COR-L47 (cell line): Measurements from ENCODE around the gene RCOR3.
A peak's percentile ranks its signal among the peaks of the same experiment; 100 is the strongest.
"Not testable (repeated sequence)": the region's sequence is repeated elsewhere in the genome, so short reads cannot be mapped to it uniquely, and the experiment has no call there.

ENCODE experiments used
- DNase-seq: peaks from one replicate; lab custom pipeline; 2025; lab: John Stamatoyannopoulos, UW

RCOR3 gene

DNA sequence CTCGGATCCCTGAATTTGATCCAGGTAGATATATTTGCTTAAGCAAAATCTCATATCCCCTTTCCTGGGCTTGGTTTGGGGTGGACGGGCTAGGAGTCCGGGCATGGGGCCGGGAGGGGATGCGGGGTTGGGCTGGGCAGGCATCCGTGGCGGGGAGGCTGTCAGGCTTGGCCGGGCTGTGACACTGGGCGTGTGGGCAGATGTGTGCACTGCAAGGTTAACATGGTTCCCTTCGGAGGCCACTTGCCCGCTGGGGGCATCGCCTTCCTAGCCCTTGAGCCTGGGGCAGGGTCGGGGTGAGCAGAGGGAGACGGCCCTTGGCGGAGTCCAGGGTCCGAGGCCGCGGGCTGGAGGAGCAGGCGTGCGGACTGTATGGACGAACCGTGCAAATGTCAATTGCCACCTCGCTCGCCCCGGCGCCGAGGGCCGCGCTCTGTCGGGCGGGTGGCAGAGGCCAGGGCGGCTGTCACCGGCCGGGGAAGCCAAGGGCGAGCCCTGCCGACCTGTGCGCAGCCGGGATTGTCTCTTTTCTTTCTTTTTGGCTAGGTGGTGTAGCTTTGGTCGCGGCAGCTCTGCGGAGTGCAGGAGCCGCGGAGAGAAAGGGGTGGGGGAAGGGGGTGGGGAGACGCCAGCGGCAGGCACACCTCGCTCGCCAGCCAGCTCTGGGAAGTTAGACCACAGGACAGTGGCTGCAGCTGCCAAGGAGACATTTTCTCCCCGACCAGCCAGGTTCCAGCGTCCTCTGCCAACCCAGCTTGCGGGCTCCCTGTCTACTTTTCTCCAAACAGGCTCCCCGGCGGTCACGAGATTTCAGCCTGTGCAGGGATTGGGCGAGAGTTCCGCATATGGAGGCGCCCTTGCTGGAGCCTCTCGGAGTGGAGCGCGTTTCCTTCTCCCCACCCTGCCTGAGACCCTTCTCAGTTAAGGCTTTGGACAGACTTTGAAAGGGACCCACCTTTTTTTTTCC, 1.3 kb downstream of the RCOR3 start:
- peak; percentile 68 for DNase-seq

- DNase-seq = no peak
These were observed 2.1 kb downstream of the RCOR3 start for GRCh38 chr1:211261229-211261628.

- not testable (repeated sequence) for DNase-seq
These were observed 3.9 kb downstream of the RCOR3 start for GRCh38 chr1:211263022-211263421.

DNA sequence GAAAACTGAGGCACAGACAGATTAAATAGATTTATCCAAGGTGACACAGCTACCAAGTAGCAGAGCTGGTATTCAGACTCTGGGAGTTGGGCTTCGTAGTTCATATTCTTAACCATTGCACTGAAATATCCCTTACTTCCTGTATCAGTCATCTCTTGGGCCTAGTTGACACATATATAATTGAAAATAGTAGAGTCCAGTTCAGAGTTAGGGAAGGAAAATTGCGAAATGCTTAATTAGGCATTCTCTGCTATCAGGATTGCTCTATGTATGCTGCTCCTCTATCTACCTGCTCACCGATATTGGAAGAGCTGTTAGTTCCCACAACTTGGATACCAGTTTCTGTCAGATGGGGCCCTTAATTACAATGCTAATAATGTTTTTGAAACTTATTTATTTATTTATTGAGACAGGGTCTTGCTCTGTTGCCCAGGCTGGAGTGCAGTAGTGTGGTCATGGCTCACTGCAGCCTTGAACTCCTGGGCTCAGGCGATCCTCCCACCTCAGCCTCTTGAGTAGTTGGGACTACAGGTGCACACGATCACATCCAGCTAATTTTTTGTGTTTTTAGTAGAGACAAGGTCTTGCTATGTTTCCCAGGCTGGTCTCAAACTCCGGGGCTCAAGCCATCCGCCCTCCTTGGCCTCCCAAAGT, 8.2 kb downstream of the RCOR3 start:
- DNase-seq = no peak

DNA sequence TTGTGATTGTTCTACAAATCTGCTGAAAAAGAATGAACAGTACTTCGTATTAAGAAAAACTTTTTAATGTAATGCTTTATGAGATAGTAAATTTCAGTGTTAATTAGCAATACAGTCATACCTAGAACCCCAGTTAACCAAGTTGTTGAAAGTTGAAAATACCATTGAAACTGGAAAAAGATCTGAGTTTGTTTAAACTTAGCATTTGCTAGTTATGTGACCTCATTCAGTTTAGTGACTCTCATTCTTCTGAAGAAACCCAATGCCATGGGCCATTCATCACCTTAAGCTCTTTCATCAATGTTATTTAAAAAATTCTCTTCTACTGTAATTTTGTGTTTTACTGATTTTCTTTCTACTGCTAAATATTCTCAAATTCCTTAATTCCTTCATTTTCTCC, 20.2 kb downstream of the RCOR3 start:
- DNase-seq = no peak

DNA sequence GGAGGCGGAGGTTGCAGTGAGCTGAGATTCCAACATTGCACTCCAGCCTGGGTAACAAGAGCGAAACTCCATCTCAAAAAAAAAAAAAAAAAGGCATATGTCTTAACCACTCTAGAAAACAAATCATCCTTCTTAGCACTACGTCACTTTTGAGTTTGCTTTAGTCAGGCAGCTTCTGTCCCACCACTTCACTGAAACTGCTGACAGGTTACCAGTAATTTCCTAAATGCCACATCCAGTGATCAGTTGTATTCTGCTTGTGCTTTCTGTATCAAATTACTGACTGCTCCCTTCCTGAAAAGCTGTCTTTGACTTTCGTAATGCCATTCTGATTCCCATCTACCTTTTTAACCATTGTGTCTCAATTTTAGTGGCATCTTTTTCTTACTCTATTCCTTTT, 21.7 kb downstream of the RCOR3 start:
- DNase-seq = no peak

DNA sequence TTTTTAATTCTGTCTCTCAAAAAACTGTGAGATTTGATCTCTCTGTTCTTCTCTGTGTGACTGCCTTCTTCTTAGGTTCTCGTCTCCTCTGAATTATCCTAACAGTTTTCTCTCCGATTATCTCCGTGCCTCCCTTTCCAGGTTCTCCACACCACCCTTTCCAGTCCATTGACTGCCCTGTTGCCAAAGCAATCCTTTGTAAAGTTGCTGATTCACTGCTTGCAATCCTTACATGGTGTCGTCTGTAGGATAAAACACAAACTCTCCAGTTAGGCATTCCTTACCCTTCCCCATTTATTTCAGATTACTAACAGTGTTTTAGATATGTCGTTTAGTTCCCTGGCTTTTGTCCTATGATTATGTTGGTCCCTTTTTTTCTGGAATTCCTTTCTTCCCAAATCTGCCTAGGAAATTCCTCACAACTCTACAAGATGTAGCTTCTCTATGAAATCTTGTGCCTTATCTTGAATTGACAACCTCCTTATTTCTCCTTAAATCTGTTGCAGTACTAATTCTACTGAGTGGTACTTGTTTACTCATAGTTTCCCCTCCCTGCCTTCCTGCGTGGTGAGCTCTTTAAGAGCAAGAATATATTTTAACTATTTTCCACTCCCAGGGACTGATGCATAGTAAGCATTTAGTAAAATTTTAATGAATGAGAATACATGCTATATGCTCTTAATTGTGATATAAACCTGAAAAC, 22.3 kb downstream of the RCOR3 start:
- DNase-seq = no peak

DNA sequence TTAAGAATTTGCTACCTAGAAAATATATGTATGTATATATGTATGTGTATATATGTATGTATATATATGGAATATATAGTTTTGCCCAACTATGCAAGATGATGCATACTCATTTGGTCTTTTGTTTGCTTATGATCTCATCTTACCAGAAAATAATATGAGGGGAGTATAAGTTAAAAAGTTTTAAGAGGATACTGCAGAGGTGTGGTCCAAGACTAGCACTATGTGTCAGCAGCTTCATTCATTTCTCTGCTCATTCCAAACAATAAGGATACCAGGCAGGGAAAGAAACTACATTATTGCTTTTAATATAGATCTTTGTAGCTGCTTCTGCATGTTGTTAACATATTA, 22.8 kb downstream of the RCOR3 start:
- no peak for DNase-seq

DNA sequence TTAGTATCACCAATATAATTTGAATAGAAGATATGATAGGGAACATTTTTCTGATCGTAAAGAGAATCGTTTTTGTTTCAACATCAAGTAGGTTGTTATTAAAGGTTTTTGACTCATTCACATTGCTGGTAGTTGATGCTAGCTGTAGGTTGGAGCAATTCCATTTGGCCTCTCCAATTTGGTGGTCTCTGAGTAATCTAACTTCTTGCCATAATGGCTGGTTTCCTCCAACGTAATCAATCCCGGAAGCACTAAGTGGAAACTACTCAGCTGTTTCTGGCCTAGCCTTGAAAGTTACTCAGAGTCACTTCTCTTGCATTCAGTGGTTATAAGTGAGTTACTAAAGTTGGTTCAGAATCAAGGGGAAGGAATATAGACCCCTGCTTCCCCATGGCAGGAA, 26.0 kb downstream of the RCOR3 start:
- no peak for DNase-seq

DNA sequence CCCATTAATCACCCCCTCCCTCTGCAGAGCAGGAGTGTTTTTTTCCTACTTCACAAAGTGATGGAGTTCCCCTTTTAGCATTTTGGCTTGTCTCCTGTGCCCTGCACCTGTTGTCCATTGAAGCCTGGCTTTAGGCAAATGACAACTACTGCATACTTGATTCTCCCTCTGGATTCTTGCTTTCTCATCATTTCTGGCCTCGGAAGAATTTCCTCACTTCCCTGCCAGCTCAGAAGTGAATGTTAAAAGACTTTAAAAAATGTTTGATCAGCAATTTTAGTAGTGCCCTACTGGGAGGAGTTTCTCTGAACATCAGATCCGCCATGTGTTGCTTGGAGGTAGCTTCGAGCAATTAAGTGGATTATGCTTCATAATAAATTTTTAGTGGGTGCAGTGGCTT, 28.1 kb downstream of the RCOR3 start:
- no peak for DNase-seq

- no peak for DNase-seq
These were observed 33.2 kb downstream of the RCOR3 start for GRCh38 chr1:211292411-211292810.

DNA sequence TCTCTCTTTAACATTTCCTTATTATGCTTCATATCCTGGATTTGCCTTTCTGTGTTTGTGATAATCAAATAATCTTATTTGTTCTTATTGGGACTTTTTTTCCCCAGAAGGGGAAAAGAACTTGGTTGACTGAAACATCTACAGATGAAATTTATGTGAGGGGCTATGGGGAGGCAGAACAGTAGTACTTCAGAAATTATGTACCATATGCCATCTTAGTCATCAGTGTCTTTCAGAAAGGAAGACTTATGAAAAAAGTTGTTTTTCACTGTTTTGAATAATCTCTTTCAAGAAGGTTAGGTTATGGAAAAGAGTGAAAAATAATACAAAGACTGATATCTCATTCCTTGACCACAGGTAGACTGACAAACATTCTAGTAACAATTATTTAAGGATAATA, 37.2 kb downstream of the RCOR3 start:
- DNase-seq = no peak

DNA sequence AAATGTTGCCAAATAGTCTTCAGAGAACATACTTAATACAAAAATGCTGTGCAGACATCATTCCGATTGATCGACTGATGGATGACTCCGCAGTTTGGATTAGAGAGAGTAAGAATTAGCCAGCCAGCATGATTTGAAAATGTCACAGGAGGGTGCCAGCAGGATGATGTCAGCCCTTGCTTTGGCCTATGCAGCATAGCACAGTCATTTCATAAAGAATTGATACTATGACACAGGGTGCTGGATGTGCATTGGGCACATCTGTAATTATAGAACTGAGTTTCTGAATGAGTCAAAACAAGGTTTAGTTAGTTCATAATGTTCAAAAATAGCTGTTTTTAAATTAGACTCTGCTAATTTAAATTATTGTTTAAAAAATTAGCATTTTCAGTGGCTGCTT, 45.9 kb downstream of the RCOR3 start:
- no peak for DNase-seq

DNA sequence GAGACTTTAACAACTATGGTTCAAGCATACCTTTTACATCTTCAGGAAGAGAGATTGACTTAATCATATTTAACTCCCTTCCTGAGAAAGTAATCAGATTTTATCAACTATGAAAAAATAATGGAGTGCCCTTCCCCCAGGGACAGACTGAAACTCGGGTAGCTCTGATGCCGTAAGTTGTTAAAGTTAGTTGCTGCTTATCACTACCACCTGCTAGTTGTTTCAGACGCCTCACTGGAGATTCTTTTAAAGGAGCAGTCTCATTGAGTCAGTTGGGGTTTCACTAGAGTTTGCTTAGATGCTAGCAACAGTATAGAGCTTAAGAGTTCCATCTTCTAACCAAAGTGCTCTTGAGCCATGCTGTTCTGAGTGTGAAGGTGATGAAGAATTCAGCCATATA, 50.5 kb downstream of the RCOR3 start:
- no peak for DNase-seq

GRCh38 chr1:211313392-211313791, 54.2 kb downstream of the RCOR3 start:
- no peak for DNase-seq

GRCh38 chr1:211318576-211319280, 59.6 kb downstream of the RCOR3 start:
- DNase-seq = no peak

DNA sequence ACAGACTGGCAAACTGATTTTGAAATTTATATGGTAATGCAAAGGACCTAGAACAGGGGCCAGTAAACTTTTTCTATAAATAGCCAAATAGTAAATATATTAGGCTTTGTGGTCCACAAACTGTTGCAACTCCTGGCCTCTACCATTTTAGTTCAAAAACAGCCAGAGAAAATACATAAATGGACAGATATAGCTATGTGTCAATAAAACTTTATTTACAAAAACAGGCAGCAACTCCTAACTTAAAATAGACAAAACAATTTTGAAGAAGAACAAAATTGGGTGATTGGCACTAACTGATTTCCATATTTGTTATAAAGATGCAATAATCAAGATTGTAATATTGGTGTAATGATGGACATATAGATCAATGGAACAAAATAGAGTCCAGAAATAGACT, 60.7 kb downstream of the RCOR3 start:
- DNase-seq = no peak

DNA sequence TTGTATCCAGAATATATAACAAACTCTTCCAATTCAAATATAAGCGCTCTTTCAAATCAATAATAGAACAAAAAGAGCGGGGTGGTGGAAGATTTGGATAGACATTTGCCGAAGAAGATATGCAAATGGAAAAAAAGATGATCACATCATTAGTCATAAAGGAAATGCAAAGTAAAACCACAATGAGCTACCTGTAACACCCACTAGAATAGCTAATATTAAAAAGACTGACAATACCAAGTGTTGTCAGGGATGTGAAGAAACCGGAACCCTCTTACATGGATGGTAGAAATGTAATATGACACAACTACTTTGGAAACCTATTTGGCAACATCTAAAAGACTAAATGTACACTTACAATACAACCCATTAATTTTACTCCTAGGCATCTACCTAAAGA, 61.8 kb downstream of the RCOR3 start:
- no peak for DNase-seq

DNA sequence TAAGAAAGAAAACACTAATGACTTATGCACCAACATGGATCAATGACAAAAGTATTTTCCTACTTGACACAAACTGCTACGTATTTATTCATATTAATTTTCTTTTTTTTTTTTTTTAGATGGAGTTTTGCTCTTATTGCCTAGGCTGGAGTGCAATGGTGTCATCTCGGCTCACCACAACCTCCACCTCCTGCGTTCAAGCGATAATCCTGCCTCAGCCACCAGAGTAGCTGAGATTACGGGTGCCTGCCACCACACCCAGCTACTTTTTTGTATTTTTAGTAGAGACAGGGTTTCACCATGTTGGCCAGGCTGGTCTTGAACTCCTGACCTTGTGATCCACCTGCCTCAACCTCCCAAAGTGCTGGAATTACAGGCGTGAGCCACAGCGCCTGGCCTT, 62.5 kb downstream of the RCOR3 start:
- not testable (repeated sequence) for DNase-seq

DNA sequence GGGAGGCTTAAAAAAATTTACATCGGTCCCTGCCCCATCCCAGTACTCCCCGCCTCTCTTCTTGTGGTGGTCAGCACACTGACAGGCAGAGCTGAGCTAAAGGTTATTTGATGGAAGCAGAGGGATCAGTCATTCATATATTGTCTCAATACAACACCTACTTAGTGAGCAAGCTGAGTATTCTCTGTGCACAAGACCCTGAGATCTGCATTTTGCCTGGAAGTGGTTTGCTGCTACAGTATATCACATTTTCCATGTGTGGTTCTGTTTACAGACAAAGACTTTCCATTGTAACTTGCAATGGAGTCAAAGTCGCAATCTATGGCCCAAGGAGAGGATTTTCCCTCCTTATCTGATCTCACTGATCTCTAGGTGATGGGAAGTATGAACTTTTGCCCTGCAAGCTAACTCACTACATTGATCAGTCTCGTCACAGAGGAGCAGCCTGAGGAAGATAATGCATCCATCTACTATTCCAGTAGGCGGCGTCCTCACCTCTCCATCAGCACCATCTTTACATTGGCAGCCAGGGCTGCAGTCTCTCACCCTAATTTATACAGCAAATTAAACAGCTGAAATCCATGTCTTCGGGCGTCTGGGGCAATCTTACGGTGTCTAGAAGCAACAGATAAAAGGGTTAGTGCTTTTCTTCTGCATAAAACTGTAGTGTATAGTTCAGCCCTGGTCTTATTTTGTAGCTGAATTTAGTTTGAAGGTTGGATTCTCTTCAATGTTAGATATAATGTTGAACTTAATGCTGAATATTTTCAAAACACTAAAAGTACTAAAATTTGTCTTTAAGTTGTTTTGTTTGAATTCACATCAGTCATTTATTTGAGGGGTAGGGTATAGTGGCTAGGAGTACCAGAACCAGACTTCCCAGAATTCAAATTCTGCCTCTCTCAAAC, 64.2 kb downstream of the RCOR3 start:
- DNase-seq = peak; percentile 31
